ENCODE data around the gene RALGPS1.

DNA sequence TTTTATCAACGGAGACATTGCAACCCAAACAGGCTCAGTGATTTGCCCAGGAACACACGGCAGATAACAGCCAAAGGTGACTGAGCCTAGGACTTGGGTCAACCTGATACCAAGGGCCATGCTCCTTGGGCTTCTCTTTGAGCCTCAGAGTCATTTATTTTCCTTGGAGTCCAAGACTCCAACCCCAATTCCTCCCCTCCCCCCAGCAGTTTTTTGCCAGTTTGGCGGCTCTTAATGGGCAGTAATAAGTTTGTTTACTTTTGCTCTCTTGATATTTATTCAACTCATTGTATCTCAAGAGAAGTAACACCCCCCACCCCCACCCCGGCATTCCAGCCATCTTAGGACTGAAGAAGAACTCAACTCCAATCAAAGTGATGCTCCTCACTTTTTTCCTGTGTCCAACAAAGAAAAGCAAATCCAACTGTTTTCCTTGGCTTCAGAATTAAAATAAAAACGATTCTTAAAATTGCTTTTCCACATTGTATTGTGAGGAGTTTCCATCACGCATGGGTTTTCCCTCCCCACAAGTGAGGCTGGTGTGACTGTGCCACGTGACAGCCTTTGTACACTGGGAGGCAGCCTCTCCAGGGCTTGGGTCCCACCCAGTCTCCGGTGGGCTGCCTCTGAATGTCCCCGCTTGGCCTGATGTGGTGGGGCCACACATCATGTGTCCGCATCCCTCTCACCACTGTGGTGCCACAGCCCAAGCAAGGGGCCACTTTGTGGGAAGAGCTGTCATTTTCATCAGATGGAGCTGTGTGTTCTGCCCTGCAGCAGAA lies 198.8 kb downstream of the RALGPS1 start:
- TF ChIP-seq POLR2A (IDR thresholded peaks at IDR 0.05) = no peak
- TF ChIP-seq, protein P1, sequence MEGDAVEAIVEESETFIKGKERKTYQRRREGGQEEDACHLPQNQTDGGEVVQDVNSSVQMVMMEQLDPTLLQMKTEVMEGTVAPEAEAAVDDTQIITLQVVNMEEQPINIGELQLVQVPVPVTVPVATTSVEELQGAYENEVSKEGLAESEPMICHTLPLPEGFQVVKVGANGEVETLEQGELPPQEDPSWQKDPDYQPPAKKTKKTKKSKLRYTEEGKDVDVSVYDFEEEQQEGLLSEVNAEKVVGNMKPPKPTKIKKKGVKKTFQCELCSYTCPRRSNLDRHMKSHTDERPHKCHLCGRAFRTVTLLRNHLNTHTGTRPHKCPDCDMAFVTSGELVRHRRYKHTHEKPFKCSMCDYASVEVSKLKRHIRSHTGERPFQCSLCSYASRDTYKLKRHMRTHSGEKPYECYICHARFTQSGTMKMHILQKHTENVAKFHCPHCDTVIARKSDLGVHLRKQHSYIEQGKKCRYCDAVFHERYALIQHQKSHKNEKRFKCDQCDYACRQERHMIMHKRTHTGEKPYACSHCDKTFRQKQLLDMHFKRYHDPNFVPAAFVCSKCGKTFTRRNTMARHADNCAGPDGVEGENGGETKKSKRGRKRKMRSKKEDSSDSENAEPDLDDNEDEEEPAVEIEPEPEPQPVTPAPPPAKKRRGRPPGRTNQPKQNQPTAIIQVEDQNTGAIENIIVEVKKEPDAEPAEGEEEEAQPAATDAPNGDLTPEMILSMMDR (IDR thresholded peaks at IDR 0.05) = no peak
- no peak for TF ChIP-seq POLR2AphosphoS5 (IDR thresholded peaks at IDR 0.05)
- TF ChIP-seq EP300 (IDR thresholded peaks at IDR 0.05) = no peak
